Lung (tissue), 12 donors: ENCODE measurements around the gene GALNT13. TPM values are rescaled to one million over a fixed set of nuclear protein-coding genes. Genes with fewer than 3 reads are reported as not detected.

ENCODE experiments used
- ATAC-seq: fragments of 200-7000 bp; cut with Tn5 transposase; one replicate; pipeline ENCODE4 v1.9.1; 2020; ENCODE audit warnings: moderate number of reproducible peaks; ENCODE audit not compliant: insufficient read depth, low FRiP score
- DNase-seq, 3 donors: peaks; one replicate each; pipeline ENCODE4 v3.0.0-alpha.2; 2013 to 2017
- H3K27ac ChIP-seq, 2 donors: one replicate each; pipeline ENCODE4 v1.5.1; 2013; ENCODE audit warnings: mild to moderate bottlenecking in 2 of 2, moderate library complexity in 2 of 2, control low read depth in 1 of 2, inconsistent platforms in 1 of 2, low read depth in 1 of 2, low read length in 1 of 2
- H3K27me3 ChIP-seq, 3 donors: one replicate each; pipeline ENCODE4 v1.5.1; 2013; ENCODE audit warnings: low read length in 2 of 3; ENCODE audit not compliant: control insufficient read depth in 3 of 3, insufficient read depth in 3 of 3
- H3K36me3 ChIP-seq, 4 donors: one replicate each; pipeline ENCODE4 v1.5.1; 2013; ENCODE audit warnings: low read length in 4 of 4, mild to moderate bottlenecking in 1 of 4, moderate library complexity in 1 of 4; ENCODE audit not compliant: control insufficient read depth in 4 of 4, insufficient read depth in 4 of 4
- H3K4me1 ChIP-seq, 5 donors: one replicate each; pipeline ENCODE4 v1.5.1; 2013; ENCODE audit warnings: low read length in 5 of 5, mild to moderate bottlenecking in 2 of 5, moderate library complexity in 1 of 5; ENCODE audit not compliant: control insufficient read depth in 5 of 5, insufficient read depth in 5 of 5
- H3K4me3 ChIP-seq: one replicate; pipeline ENCODE4 v1.5.1; 2013; ENCODE audit warnings: mild to moderate bottlenecking, control low read depth, moderate library complexity
- H3K9ac ChIP-seq, 2 donors: one replicate each; pipeline ENCODE4 v1.5.1; 2013; ENCODE audit warnings: low read length in 2 of 2, control low read depth in 1 of 2; ENCODE audit not compliant: insufficient read depth in 1 of 2
- H3K9me3 ChIP-seq, 4 donors: one replicate each; pipeline ENCODE4 v1.5.1; 2013; ENCODE audit warnings: low read length in 3 of 4, mild to moderate bottlenecking in 1 of 4, moderate library complexity in 1 of 4; ENCODE audit not compliant: control insufficient read depth in 4 of 4, insufficient read depth in 3 of 4
- CTCF ChIP-seq: IDR thresholded peaks from 2 replicates; pipeline ENCODE4 v1.5.1; 2012; ENCODE audit warnings: mild to moderate bottlenecking; ENCODE audit errors: control extremely low read depth, extremely low read depth
- WGBS, 2 donors: extraction: QIAGEN DNeasy Blood & Tissue Kit; methylation state at CpG; one replicate each; pipeline ENCODE4 v1.1.7; 2013; 5-methylcytosine and 5-hydroxymethylcytosine counted together
- polyA plus RNA-seq, 2 donors: library from polyadenylated mRNA; stranded (reverse); fragments of 200-250 nt; gene quantifications; one replicate each; pipeline ENCODE4 v1.2.1, GENCODE V29; 2013
- total RNA-seq, 2 donors: library from RNA; depleted of rRNA in 1 of 2; stranded (reverse); fragments of >200 nt in 1 of 2; gene quantifications; one replicate each; pipeline ENCODE4 v1.2.1, GENCODE V29; 2014 to 2021
- donor health status: control.
- donor health status: control.
- donor health status: Bipolar disorder and iron deficiency.
- donor health status: healthy.
- donor health status: DM: yes; HTN: yes; CAD: no.

The GALNT13 gene
- total and polyA plus RNA-seq, 4 donors: 0.57 to 3.1 (median 1.2) TPM

- no peaks in the 10 kb centered on the region for H3K4me1 ChIP-seq
- no peak for ATAC-seq
- no peak overlapping the region for H3K4me3 ChIP-seq
- H3K36me3 ChIP-seq: no peaks in the 10 kb centered on the region
- no peak for DNase-seq
- H3K9ac ChIP-seq: no peak overlapping the region
- H3K27ac ChIP-seq: no peak overlapping the region
- H3K9me3 ChIP-seq: no peaks in the 10 kb centered on the region
- no peak for TF ChIP-seq CTCF
- H3K27me3 ChIP-seq: no peaks in the 10 kb centered on the region
Measured at GRCh38 chr2:153972412-153972811, 100.7 kb downstream of the GALNT13 start.

GRCh38 chr2:153986488-153987229, 114.9 kb downstream of the GALNT13 start:
- Histone ChIP-seq H3K9me3 (no peaks in the 10 kb centered on the region), H3K36me3 (no peaks in the 10 kb centered on the region), H3K4me1 (no peaks in the 10 kb centered on the region), H3K27ac (no peak overlapping the region), H3K4me3 (no peak overlapping the region), H3K9ac (no peak overlapping the region), H3K27me3 (no peaks in the 10 kb centered on the region)
- no peak for DNase-seq
- TF ChIP-seq CTCF: no peak
- 77 to 78% methylated on average over 9 of the region's 9 CpGs for WGBS, 2 donors
- ATAC-seq: no peak

- no peak overlapping the region for H3K9ac ChIP-seq
- no peaks in the 10 kb centered on the region for H3K4me1 ChIP-seq
- H3K4me3 ChIP-seq: no peak overlapping the region
- no peaks in the 10 kb centered on the region for H3K27me3 ChIP-seq
- no peak for TF ChIP-seq CTCF
- no peak overlapping the region for H3K27ac ChIP-seq
- DNase-seq: peak in 2 of 3 donors; percentile 24 to 55
- no peaks in the 10 kb centered on the region for H3K36me3 ChIP-seq
- no peak for ATAC-seq
- no peaks in the 10 kb centered on the region for H3K9me3 ChIP-seq
Measured at GRCh38 chr2:153990771-153991170, 119.0 kb downstream of the GALNT13 start.

- Histone ChIP-seq H3K27me3 (no peaks in the 10 kb centered on the region), H3K4me1 (no peaks in the 10 kb centered on the region), H3K9ac (no peak overlapping the region), H3K9me3 (peaks cover 0 to 9% (median 5%) of the 10 kb centered on the region in 4 donors), H3K36me3 (no peaks in the 10 kb centered on the region), H3K4me3 (peak overlapping the region; percentile 0), H3K27ac (no peak overlapping the region)
- TF ChIP-seq CTCF: no peak
- 96 to 98% methylated on average over 17 of the region's 17 CpGs for WGBS, 2 donors
- ATAC-seq (no peak), DNase-seq (no peak)
Measured at GRCh38 chr2:154013514-154013913, 141.8 kb downstream of the GALNT13 start.
